HepG2 (cell line): ENCODE data around the gene ITGA7. TPM values are rescaled to one million over a fixed set of nuclear protein-coding genes. Genes with fewer than 3 reads are reported as not detected.
A peak's percentile ranks its signal among the peaks of the same experiment; 100 is the strongest.

Experiments used
- ATAC-seq: fragments of 200-7000 bp; cut with Tn5 transposase; 3 replicates; pipeline ENCODE4 v1.9.1; 2020; ENCODE audit warnings: mild to moderate bottlenecking, moderate library complexity
- BruUV-seq: library from RNA; stranded (reverse); fragments of 400-500 nt; replicated peaks from 2 replicates; lab custom pipeline; 2021; lab: Mats Ljungman, UMichigan
- CTCF ChIA-PET: fragments of 300-600 bp; formaldehyde crosslinking; extraction: SDS; loops from one replicate; lab custom pipeline; 2021; ENCODE audit warnings: low total read pairs, inconsistent platforms, low intra/inter-chr PET ratio; lab: Yijun Ruan, JAX
- POLR2A ChIA-PET: fragments of 350-600 bp; sonication (Branson Sonifier 250); formaldehyde crosslinking; loops from one replicate; lab custom pipeline; 2020; ENCODE audit warnings: antibody characterized with exemption, inconsistent platforms; lab: Yijun Ruan, JAX
- DNase-seq: peaks from one replicate; pipeline ENCODE4 v3.0.0-alpha.2; 2015; ENCODE audit warnings: low spot score
- FAIRE-seq: peaks from 3 replicates; lab custom pipeline; 2011; peaks lifted over from hg19 to GRCh38; lab: Jason Lieb, UNC
- H2AFZ ChIP-seq: one replicate; pipeline ENCODE4 v1.6.1; 2011; ENCODE audit warnings: low read length, inconsistent platforms
- H3K27ac ChIP-seq: fragments of 300-600 bp; 3 replicates; pipeline ENCODE4 v1.8.0; 2011; ENCODE audit warnings: mixed run types, mild to moderate bottlenecking, mixed read lengths, low read length, inconsistent platforms; ENCODE audit not compliant: insufficient read depth; ENCODE audit errors: extremely low read length
- H3K27me3 ChIP-seq, 2 experiments: fragments of 200-600 bp in 1 of 2; 2 replicates in 1 of 2; 3 replicates in 1 of 2; pipeline versions ENCODE4 v1.6.0 to v1.8.0; 2011; ENCODE audit warnings: low read length in 2 of 2, mild to moderate bottlenecking in 2 of 2, moderate library complexity in 2 of 2, inconsistent platforms in 1 of 2; ENCODE audit not compliant: insufficient read depth in 2 of 2, control insufficient read depth in 1 of 2
- H3K36me3 ChIP-seq, 2 experiments: fragments of 200-600 bp in 1 of 2; replicated peaks in 1 of 2; 2 replicates in 1 of 2; 3 replicates in 1 of 2; pipeline versions ENCODE4 v1.5.1 to v1.8.0; 2011; ENCODE audit warnings: low read length in 2 of 2, inconsistent platforms in 1 of 2; ENCODE audit not compliant: insufficient read depth in 2 of 2, control insufficient read depth in 1 of 2
- H3K4me1 ChIP-seq: 2 replicates; pipeline ENCODE4 v1.5.1; 2012; ENCODE audit warnings: low read length, inconsistent platforms; ENCODE audit not compliant: insufficient read depth
- H3K4me2 ChIP-seq: 2 replicates; pipeline ENCODE4 v1.6.0; 2011; ENCODE audit warnings: low read depth, low read length, inconsistent platforms
- H3K4me3 ChIP-seq, 3 experiments: fragments of 200-600 bp in 1 of 3; sonication (generic), shearing (Covaris generic) in 1 of 3; replicated peaks in 1 of 3; 2 replicates each; pipeline ENCODE4 v1.5.1; 2011 to 2016; ENCODE audit warnings: low read length in 3 of 3, inconsistent platforms in 2 of 3, low read depth in 2 of 3, mild to moderate bottlenecking in 2 of 3, control low read depth in 1 of 3, mixed read lengths in 1 of 3; ENCODE audit not compliant: insufficient read depth in 1 of 3
- H3K79me2 ChIP-seq: one replicate; pipeline ENCODE4 v1.6.1; 2011; ENCODE audit warnings: low read length, inconsistent platforms; ENCODE audit not compliant: insufficient read depth
- H3K9ac ChIP-seq: 2 replicates; pipeline ENCODE4 v1.6.0; 2011; ENCODE audit warnings: mild to moderate bottlenecking, low read depth, low read length, inconsistent platforms; ENCODE audit not compliant: insufficient read depth
- H3K9me3 ChIP-seq: 2 replicates; pipeline ENCODE4 v1.5.1; 2012; ENCODE audit warnings: mild to moderate bottlenecking, low read length
- H4K20me1 ChIP-seq: 2 replicates; pipeline ENCODE4 v1.6.0; 2011; ENCODE audit warnings: inconsistent platforms, mild to moderate bottlenecking, low read length, moderate library complexity; ENCODE audit not compliant: insufficient read depth
- CEBPB ChIP-seq: IDR thresholded peaks from 2 replicates; pipeline ENCODE4 v1.6.1; 2011; ENCODE audit warnings: low read depth, low read length, improper control_type of control experiment, borderline replicate concordance
- FOXM1 ChIP-seq: sonication (generic); formaldehyde crosslinking; IDR thresholded peaks from 2 replicates; pipeline ENCODE4 v1.5.0; 2020; ENCODE audit warnings: missing genetic modification reagents
- SIN3A ChIP-seq: IDR thresholded peaks from 2 replicates; pipeline ENCODE4 v1.6.1; 2011; ENCODE audit warnings: low read depth, mild to moderate bottlenecking, control low read depth, low read length, borderline replicate concordance
- SRF ChIP-seq: IDR thresholded peaks from 2 replicates; pipeline ENCODE4 v1.6.1; 2011; ENCODE audit warnings: mild to moderate bottlenecking, low read depth, low read length, moderate library complexity
- ZBTB38 ChIP-seq: sonication (generic); formaldehyde crosslinking; IDR thresholded peaks from 2 replicates; pipeline ENCODE4 v1.5.1; 2020; ENCODE audit warnings: mild to moderate bottlenecking, missing genetic modification reagents
- ZNF34 ChIP-seq: sonication (generic); formaldehyde crosslinking; IDR thresholded peaks from 2 replicates; pipeline ENCODE4 v1.4.0; 2020; ENCODE audit warnings: mild to moderate bottlenecking, missing genetic modification reagents, borderline replicate concordance
- WGBS: methylation state at CpG from one replicate; pipeline ENCODE4 v1.1.6; 2017; ENCODE audit warnings: low lambda C conversion rate; 5-methylcytosine and 5-hydroxymethylcytosine counted together
- in situ Hi-C: cut with HindIII; loops from 2 replicates; pipeline ENCODE4 v1.10.0; 2017; ENCODE audit warnings: low pct_unique_long_range_greater_than_20kb; ENCODE audit not compliant: extremely low pct_ligation_motif_present
- intact Hi-C: fragments of 100-400 bp; cut with micrococcal nuclease; formaldehyde crosslinking; loops from one replicate; pipeline ENCODE4 v1.10.0; 2022; ENCODE audit not compliant: unreplicated experiment
- polyA plus RNA-seq, 8 experiments: library from polyadenylated mRNA; depleted of rRNA in 3 of 8; stranded (reverse) in 7 of 8; unstranded in 1 of 8; fragments of >200 nt; fragmentation: Illumina TruSeq in 4 of 8; extraction: Trizol in 4 of 8; gene quantifications; 2 replicates each; pipeline versions ENCODE4 v1.2.1 to v1.2.3, GENCODE V29; 2011 to 2016; ENCODE audit warnings: low read depth in 4 of 8, missing spikeins in 1 of 8, mixed read lengths in 1 of 8; ENCODE audit not compliant: insufficient read depth in 1 of 8
- total RNA-seq, 5 experiments: library from RNA; depleted of rRNA; stranded (reverse); fragments of >200 nt; fragmentation: Illumina TruSeq; extraction: Trizol; gene quantifications; 2 replicates each; pipeline ENCODE4 v1.2.3, GENCODE V29; 2016; ENCODE audit warnings: low read depth in 1 of 5

Gene ITGA7
- total and polyA plus RNA-seq, 2 of the 13 experiments (the other 11 are each of a cell fraction or from before 2014, with no cell fraction given): 0.65 to 0.75 TPM

DNA sequence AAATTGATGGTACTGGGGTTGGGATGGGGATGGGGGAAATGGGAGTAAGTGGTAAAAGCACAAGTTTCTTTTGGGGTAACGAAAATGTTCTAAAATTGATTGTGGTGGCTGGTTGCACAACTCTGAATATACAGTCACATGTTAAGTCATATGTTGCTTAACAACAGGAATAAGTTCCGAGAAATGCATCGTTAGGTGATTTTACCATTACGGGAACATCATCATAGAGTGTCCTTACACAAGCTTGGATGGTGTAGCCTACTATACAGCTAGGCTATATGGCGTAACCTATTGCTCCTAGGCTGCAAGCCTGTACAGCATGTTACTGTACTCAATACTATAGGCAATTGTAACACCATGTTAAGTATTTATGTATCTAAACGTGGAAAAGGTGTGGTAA, 31.0 kb downstream of the ITGA7 start:
- 61% methylated on average over 6 of the region's 6 CpGs for WGBS
- Histone ChIP-seq H3K27ac (no peak overlapping the region), H3K4me1 (peaks cover 8% of the 10 kb centered on the region; the same call in 1 of the 2 replicates), H3K79me2 (no peaks in the 10 kb centered on the region), H3K36me3 (no peaks in the 10 kb centered on the region), H3K4me2 (no peak overlapping the region), H3K27me3 (no peaks in the 10 kb centered on the region; a peak in 2 of 5 replicates), H3K4me3 (no peak overlapping the region), H2AFZ (no peak overlapping the region), H3K9ac (no peak overlapping the region), H3K9me3 (no peaks in the 10 kb centered on the region), H4K20me1 (no peaks in the 10 kb centered on the region)
- TF ChIP-seq SRF (no peak), CEBPB (peak; percentile 37; the same call in 1 of the 2 replicates), ZNF34 (CRISPR knock-in tag) (no peak), SIN3A (no peak), ZBTB38 (CRISPR knock-in tag) (no peak)
- DNase-seq: no peak
- in situ Hi-C loops: no loop called here
- ChIA-PET CTCF (no interaction called here), POLR2A (no interaction called here)
- no peak for ATAC-seq
- no peak for FAIRE-seq
- BruUV-seq: no TSS peak
- intact Hi-C loops: no loop called here

DNA sequence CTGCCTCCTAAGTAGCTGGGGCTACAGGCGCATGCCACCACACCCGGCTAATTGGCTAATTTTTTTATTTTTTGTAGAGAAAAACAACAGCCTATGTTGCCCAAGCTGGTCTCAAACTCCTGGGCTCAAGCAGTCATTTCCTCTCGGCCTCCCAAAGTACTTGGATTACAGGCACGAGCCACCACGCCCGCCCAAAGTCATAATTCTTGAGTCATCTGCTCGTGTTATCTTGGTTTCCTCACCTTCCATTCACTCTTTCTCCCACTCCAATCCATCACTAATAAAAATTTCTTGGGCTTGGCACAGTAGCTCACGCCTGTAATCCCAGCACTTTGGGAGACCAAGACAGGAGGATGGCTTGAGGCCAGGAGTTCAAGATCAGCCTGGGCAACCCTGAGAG, 32.0 kb downstream of the ITGA7 start:
- intact Hi-C loops: no loop called here
- ChIA-PET CTCF (no interaction called here), POLR2A (no interaction called here)
- DNase-seq (no peak), FAIRE-seq (no peak), ATAC-seq (no peak)
- Histone ChIP-seq H3K4me1 (peaks cover 2% of the 10 kb centered on the region; the same call in 1 of the 2 replicates), H3K4me3 (no peak overlapping the region), H3K27ac (no peak overlapping the region), H3K4me2 (no peak overlapping the region), H3K27me3 (no peaks in the 10 kb centered on the region; a peak in 1 of 5 replicates), H3K9me3 (no peaks in the 10 kb centered on the region), H3K79me2 (no peaks in the 10 kb centered on the region), H3K9ac (no peak overlapping the region), H3K36me3 (no peaks in the 10 kb centered on the region), H4K20me1 (no peaks in the 10 kb centered on the region)
- BruUV-seq: no TSS peak
- 41% methylated on average over 8 of the region's 8 CpGs for WGBS
- TF ChIP-seq FOXM1 (CRISPR knock-in tag): no peak
- TF ChIP-seq, all 625 proteins: peak for 0
- in situ Hi-C loops: no loop called here
- no peak overlapping the region for H2AFZ ChIP-seq
